HG02938 (cell line): Measurements from ENCODE around the gene SRSF4.
"Not testable (repeated sequence)": the region's sequence is repeated elsewhere in the genome, so short reads cannot be mapped to it uniquely, and the experiment has no call there.

ENCODE experiments used
- ATAC-seq: cut with Tn5 transposase; IDR thresholded peaks from one replicate; pipeline ENCODE4 v1.9.1; 2021; ENCODE audit warnings: mild to moderate bottlenecking, moderate library complexity; ENCODE audit not compliant: unreplicated experiment

SRSF4 gene

GRCh38 chr1:29166291-29166878 lies 15.3 kb downstream of the SRSF4 start:
- ATAC-seq = no peak

- ATAC-seq = no peak
Observed at GRCh38 chr1:29164588-29164987, 17.1 kb downstream of the SRSF4 start.

GRCh38 chr1:29162476-29163138 lies 19.1 kb downstream of the SRSF4 start:
- no peak for ATAC-seq

- no peak for ATAC-seq
Observed at GRCh38 chr1:29162025-29162424, 19.7 kb downstream of the SRSF4 start.

GRCh38 chr1:29159773-29160172 lies 21.9 kb downstream of the SRSF4 start:
- ATAC-seq = no peak

GRCh38 chr1:29157269-29157601 lies 24.5 kb downstream of the SRSF4 start:
- ATAC-seq = no peak

GRCh38 chr1:29156543-29157268 lies 25.0 kb downstream of the SRSF4 start:
- ATAC-seq = no peak

- no peak for ATAC-seq
Observed at GRCh38 chr1:29152046-29152805, 29.5 kb downstream of the SRSF4 start.

GRCh38 chr1:29150346-29150745 lies 31.4 kb downstream of the SRSF4 start:
- ATAC-seq = not testable (repeated sequence)

GRCh38 chr1:29148656-29149491 lies 32.8 kb downstream of the SRSF4 start:
- ATAC-seq = no peak

GRCh38 chr1:29145739-29146437 lies 35.8 kb downstream of the SRSF4 start:
- no peak for ATAC-seq

GRCh38 chr1:29144178-29144577 lies 37.5 kb downstream of the SRSF4 start:
- no peak for ATAC-seq

GRCh38 chr1:29142714-29143113 lies 39.0 kb downstream of the SRSF4 start:
- ATAC-seq = no peak

- no peak for ATAC-seq
Observed at GRCh38 chr1:29136391-29136915, 45.2 kb downstream of the SRSF4 start.

- no peak for ATAC-seq
Observed at GRCh38 chr1:29134695-29135028, 47.0 kb downstream of the SRSF4 start.

- no peak for ATAC-seq
Observed at GRCh38 chr1:29133861-29134694, 47.6 kb downstream of the SRSF4 start.

- ATAC-seq = not testable (repeated sequence)
Observed at GRCh38 chr1:29131056-29131455, 50.6 kb downstream of the SRSF4 start.

- ATAC-seq = no peak
Observed at GRCh38 chr1:29129916-29130315, 51.8 kb downstream of the SRSF4 start.

- no peak for ATAC-seq
Observed at GRCh38 chr1:29128739-29129138, 53.0 kb downstream of the SRSF4 start.
